Activated T-helper 9 cell treated with anti-CD3 and anti-CD28 coated beads, Interleukin-2, amount 50 U/mL, for 16 hours (primary cell): ENCODE data around the gene DHRS4.
A peak's percentile ranks its signal among the peaks of the same experiment; 100 is the strongest.
"Not testable (repeated sequence)": the region's sequence is repeated elsewhere in the genome, so short reads cannot be mapped to it uniquely, and the experiment has no call there.

Experiments
- DNase-seq: peaks from one replicate; pipeline ENCODE4 v3.0.0-alpha.2; 2020; ENCODE audit warnings: low read depth

The DHRS4 gene

GRCh38 chr14:23941230-23941629, 12.3 kb upstream of the DHRS4 start:
- DNase-seq: no peak

DNA sequence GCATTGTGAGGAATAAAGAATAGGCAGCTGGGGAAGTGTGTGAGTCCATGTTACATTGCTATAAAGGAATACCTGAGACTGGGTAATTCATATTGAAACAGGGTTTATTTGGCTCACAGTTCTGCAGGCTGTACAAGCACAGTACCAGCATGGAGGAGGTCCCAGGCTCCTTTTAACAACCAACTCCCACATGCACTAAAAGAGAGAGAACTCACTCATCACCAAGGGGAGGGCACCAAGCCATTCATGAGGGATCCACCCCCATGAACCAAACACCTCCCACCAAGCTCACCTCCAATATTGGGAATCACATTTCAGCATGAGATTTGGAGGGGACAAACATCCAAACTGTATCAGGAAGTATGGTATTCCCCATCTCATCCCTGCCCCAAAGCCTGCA, 11.9 kb upstream of the DHRS4 start:
- DNase-seq: no peak

DNA sequence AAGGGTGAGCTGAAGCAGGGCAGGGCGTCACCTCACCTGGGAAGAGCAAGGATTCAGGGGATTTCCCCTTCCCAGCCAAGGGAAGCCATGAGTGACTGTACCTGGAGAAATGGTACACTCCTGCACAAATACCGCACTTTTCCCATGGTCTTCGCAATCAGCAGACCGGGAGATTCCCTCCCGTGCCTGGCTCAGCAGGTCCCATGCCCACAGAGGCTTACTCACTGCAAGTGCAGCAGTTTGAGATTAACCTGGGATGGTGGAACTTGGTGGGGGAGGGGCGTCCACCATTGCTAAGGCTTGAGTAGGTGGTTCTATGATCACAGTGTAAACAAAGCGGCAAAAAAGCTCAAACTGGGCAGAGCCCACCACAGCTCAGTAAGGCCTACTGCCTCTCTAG, 11.0 kb upstream of the DHRS4 start:
- DNase-seq: no peak

DNA sequence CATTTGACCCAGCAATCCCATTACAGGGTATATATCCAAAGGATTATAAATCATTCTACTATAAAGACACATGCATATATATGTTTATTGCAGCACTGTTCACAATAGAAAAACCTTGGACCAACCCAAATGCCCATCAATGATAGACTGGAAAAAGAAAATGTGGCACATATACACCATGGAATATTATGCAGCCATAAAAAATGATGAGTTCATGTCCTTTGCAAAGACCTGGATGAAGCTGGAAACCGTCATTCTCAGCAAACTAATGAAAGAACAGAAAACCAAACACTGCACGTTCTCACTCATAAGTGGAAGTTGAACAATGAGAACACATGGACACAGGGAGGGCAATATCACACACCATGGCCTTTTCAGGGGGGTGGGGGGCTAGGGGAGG, 4.5 kb upstream of the DHRS4 start:
- DNase-seq: not testable (repeated sequence)

GRCh38 chr14:23950411-23951135, 3.0 kb upstream of the DHRS4 start:
- no peak for DNase-seq

DNA sequence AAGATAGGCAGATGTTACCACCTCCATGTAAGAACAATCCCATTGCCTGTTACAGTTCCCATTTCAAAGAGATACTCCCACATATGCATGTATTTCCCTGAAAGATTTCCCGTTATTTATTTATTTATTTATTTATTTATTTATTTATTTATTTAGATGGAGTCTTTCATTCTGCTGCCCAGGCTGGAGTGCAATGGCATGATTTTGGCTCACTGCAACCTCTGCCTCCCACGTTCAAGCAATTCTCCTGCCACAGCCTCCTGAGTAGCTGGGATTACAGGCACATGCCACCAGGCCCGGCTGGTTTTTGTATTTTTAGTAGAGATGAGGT, 2.5 kb upstream of the DHRS4 start:
- not testable (repeated sequence) for DNase-seq

DNA sequence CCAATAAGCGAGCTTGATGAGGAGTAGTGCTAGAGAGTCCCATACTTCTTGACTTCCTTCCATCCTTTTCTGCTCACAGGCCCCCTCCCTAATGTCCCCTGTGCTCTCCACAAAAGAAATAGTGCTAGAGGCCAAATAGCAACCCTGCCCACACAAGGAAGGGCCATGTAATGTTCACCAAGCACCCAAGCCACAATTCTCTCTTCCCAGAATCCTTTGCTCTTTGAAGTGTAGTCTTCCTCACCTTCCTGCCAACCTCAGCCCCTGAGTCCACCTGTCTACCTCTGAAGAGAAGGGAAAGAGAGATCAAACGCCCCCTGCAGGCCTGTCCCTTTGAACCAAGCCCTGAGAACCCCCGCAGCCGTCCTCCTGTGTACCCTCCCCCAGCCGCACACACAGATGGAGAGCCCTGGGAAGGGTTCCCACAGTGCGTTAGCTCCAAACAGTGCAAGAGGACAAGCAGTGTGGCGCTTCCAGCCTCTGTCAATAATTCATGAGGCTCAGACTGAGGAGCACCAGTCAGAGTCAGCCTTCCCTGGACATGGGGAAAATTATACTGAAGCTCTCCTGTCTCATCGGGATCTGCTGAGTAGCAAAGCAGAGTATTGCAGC, 1.9 kb upstream of the DHRS4 start:
- DNase-seq: no peak

- DNase-seq: not testable (repeated sequence)
Observed at GRCh38 chr14:23953116-23953463, 480 bp upstream of the DHRS4 start.

- DNase-seq: not testable (repeated sequence)
Observed at GRCh38 chr14:23954279-23954614, 677 bp downstream of the DHRS4 start.

- DNase-seq: not testable (repeated sequence)
Observed at GRCh38 chr14:23954965-23955364, 1.4 kb downstream of the DHRS4 start.

- not testable (repeated sequence) for DNase-seq
Observed at GRCh38 chr14:23955811-23956210, 2.2 kb downstream of the DHRS4 start.

- not testable (repeated sequence) for DNase-seq
Observed at GRCh38 chr14:23957913-23958569, 4.5 kb downstream of the DHRS4 start.

- not testable (repeated sequence) for DNase-seq
Observed at GRCh38 chr14:23960899-23961298, 7.3 kb downstream of the DHRS4 start.

DNA sequence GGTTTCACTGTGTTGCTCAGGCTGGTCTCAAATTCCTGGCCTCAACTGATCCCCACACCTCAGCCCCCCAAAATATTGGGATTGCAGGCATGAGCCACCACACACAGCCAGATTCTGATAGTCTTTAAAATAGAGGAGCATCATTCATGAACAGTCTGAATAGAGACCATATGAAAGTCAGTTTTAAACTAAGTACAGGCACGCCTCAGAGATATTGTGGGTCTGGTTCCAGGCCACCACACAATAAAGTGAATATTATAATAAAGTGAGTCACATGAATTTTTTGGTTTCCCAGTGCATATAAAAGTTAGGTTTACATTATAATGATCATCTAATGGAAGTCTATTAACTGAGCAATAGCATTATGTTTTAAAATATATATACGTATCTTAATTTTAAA, 8.1 kb downstream of the DHRS4 start:
- not testable (repeated sequence) for DNase-seq

DNA sequence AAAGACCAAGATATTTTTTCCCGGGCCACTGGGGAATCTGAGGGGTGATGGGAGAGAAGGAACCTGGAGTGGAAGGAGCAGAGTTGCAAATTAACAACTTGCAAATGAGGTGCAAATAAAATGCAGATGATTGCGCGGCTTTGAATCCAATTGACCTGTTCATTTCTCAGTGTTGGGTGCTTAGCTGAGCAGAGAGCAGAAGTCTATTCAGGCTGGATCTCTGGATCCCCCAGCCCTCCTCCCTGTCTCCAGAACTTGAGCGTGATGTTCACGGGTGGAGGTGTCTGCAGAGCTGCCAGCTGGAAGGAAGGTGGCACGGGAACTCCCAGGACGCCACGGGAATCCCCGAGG, 15.5 kb downstream of the DHRS4 start:
- DNase-seq: not testable (repeated sequence)

DNA sequence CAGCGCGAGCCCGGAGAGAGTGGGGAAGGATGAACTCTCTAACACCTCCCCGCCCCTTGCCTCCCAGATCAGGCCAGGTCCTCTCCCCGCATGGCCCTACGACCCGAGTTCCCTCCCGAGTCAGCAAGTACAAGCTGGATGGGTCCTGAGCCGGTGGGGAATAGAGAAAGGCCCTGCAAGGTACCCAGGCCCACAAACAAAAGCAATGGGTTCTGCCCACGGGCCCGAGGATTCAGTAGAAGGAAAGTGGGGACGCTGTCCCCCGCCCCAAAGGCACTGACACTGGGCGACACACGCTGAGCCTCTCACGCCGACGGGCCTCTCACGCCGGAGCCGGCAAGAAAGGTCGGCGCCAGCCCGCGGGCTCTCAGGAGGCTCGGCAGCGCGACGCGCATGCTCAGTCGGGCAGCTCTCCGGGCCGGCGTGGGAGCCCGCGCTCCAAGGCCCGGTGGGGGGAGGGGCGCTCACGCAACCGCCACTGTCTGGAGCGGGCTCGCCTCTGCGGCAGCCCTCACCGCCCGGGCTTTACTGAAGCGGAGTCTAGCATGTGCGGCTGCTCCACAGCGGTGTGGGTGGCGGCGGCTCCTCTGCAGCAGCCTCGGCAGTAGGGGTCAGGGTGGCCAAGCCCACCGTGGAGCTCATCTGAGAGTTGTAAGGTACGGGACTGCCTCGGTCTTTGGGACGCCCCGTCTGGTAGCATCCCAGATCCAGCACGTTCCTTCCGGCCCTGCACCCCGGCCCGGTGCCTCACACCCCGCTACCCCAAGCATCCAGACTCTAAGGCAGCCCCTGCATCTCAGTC, 16.1 kb downstream of the DHRS4 start:
- peak; percentile 42 for DNase-seq

- DNase-seq: not testable (repeated sequence)
Observed at GRCh38 chr14:23970283-23970659, 16.7 kb downstream of the DHRS4 start.

DNA sequence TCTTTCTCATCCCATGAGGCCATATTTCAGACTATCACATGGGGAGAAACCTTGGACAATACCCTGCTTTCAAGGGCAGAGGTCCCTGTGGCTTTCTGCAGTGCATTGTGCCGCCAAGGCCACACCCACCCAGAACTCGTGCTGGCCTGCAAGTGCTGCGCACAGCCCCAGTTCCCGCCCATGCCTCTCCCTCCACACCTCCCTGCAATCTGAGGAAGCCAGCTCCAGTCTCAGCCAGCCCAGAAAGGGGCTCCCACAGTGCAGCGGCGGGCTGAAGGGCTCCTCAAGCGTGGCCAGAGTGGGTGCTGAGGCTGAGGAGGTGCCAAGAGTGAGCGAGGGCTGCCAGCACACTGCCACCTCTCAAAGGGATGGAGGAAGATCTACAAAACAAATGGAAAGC, 19.6 kb downstream of the DHRS4 start:
- DNase-seq: not testable (repeated sequence)

GRCh38 chr14:23974041-23974440, 20.5 kb downstream of the DHRS4 start:
- DNase-seq: not testable (repeated sequence)

- DNase-seq: not testable (repeated sequence)
Observed at GRCh38 chr14:23977208-23977607, 23.6 kb downstream of the DHRS4 start.

DNA sequence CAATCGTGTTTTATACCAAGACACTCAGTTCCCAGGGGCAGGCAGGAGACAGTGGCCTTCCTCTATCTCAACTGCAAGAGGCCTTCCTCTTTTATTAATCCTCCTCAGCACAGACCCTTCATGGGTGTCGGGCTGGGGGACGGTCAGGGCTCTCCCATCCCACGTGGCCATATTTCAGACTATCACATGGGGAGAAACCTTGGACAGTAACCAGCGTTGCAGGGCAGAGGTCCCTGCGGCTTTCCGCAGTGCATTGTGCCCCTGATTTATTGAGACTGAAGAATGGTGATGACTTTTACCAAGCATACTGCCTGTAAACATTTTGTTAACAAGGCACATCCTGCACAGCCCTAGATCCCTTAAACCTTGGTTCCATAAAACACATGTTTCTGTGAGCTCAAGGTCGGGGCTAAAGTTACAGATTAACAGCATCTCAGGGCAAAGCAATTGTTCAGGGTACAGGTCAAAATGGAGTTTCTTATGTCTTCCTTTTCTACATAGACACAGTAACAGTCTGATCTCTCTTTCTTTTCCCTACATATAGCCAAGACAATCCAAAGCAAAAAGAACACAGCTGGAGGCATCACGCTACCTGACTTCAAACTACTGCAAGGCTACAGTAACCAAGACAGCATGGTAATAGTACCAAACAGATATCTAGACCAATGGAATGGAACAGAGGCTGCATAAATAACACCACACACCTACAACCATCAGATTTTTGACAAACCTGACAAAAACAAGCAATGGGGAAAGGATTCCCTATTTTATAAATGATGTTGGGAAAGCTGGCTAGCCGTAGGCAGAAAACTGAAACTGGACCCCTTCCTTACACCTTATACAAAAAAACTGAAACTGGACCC, 28.6 kb downstream of the DHRS4 start:
- not testable (repeated sequence) for DNase-seq
